ENCODE measurements around the gene TNS1.

DNA sequence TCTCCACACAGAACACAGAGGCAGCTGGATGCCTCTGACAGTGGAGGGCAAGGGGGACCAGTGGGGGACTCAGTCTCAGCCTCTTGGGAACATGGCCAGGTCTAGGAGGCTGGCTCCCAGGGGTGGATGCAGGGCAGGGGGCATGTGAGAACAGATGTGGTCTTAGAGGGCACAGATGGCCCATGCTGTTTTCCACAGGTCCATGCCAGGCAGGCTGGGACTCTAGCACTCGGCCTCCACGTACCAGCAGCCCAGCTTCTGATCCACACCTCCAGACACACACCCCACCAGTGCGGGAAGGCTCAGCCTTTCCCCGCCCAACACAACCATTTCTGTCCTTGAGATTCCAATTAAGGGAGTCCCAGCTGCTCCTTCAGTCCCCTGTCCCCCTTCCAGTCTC, 42.4 kb downstream of the TNS1 start:
- TF ChIP-seq, protein P1, sequence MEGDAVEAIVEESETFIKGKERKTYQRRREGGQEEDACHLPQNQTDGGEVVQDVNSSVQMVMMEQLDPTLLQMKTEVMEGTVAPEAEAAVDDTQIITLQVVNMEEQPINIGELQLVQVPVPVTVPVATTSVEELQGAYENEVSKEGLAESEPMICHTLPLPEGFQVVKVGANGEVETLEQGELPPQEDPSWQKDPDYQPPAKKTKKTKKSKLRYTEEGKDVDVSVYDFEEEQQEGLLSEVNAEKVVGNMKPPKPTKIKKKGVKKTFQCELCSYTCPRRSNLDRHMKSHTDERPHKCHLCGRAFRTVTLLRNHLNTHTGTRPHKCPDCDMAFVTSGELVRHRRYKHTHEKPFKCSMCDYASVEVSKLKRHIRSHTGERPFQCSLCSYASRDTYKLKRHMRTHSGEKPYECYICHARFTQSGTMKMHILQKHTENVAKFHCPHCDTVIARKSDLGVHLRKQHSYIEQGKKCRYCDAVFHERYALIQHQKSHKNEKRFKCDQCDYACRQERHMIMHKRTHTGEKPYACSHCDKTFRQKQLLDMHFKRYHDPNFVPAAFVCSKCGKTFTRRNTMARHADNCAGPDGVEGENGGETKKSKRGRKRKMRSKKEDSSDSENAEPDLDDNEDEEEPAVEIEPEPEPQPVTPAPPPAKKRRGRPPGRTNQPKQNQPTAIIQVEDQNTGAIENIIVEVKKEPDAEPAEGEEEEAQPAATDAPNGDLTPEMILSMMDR (IDR thresholded peaks at IDR 0.05), result no peak
- TF ChIP-seq POLR2A (IDR thresholded peaks at IDR 0.05), result no peak

Data from lower leg skin (tissue), 3 donors.